ENCODE results near the gene LRRC47. TPM values are rescaled to one million over a fixed set of nuclear protein-coding genes. Genes with fewer than 3 reads are reported as not detected.

LRRC47 gene
- 36.9 and 39.9 TPM in 2 replicates for total RNA-seq

DNA sequence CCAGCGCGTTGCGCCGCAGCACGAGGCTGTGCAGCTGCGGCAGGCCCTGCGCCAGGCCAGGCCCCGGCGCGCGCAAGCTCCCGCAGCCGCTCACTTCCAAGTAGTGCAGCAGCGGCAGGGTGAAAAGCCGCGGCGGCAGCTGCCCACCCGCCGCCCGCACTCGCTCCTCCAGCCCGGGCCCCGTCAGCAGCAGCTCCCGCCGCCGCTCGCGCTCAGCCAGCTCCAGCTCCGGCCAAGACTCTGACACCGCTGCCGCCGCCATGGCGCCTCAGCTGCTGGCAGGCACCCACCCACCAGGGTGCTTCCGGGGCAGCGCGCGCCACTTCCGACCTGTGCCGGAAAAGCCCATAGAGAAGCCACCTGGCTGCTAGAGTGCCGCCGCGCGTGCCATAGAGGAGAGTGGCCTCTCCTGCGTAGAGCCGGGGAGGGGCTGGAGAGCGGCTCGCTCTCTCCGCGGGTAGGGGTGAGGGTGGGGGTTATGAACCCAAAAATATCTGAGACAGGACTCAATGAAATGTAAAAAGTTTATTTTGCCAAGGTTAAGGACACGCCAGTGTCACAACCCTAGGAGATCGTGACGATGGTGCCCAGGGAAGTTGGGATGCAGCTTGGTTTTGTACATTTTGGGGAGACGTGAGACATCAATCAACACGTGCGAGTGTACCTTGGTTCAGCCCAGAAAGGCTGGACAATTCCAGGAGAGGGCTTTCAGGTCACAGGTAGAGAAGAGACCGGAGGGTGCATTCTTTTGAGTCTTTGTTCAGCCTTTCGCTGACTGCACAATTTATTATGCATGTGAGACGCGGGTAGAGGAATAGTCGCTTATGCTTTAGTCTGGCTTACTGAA, at the start of gene LRRC47:
TSS of gene LRRC47 (minus strand) at position 284 of the 847 bp plus-strand sequence. CDS start at position 262, 22 bp downstream.

GRCh38 chr1:3772715-3773571, 23.4 kb downstream of the LRRC47 start, which contains the start of gene SMIM1:
TSS of gene SMIM1 (plus strand) at chr1:3772749. CDS start at chr1:3775374, 2,625 bp downstream.

GRCh38 chr1:3752400-3752945, 43.8 kb downstream of the LRRC47 start, which contains the start of gene CCDC27:
TSS of gene CCDC27 (plus strand) at chr1:3752450. CDS start at chr1:3752482, 32 bp downstream.

Other genes with a start within 250 kb of the LRRC47 start
- gene MEGF6, start 185.0 kb downstream of the LRRC47 start, total RNA-seq: 0.77 and 2.5 TPM in 2 replicates
- 23.8 and 24.7 TPM in 2 replicates for gene TPRG1L, start 171.5 kb downstream of the LRRC47 start, total RNA-seq
- gene WRAP73, start 146.4 kb downstream of the LRRC47 start, total RNA-seq: 19.9 and 20.1 TPM in 2 replicates
- under 0.01 and 0.12 TPM in 2 replicates for gene TP73, start 144.0 kb downstream of the LRRC47 start, total RNA-seq
- gene CCDC27, start 44.0 kb downstream of the LRRC47 start, total RNA-seq: not detected in 2 replicates
- gene SMIM1, start 23.7 kb downstream of the LRRC47 start, total RNA-seq: 0.55 and 2.5 TPM in 2 replicates
- gene CEP104, start 60.7 kb upstream of the LRRC47 start, total RNA-seq: 21.2 and 29.6 TPM in 2 replicates
- 10.5 and 14.1 TPM in 2 replicates for gene DFFB, start 61.0 kb upstream of the LRRC47 start, total RNA-seq
- gene C1orf174, start 103.8 kb upstream of the LRRC47 start, total RNA-seq: 35.0 and 46.6 TPM in 2 replicates